HG02973 (cell line): ENCODE measurements around the gene CCDC93.

Experiments
- ATAC-seq: cut with Tn5 transposase; IDR thresholded peaks from one replicate; pipeline ENCODE4 v1.9.1; 2021; ENCODE audit warnings: moderate library complexity; ENCODE audit not compliant: unreplicated experiment

Gene CCDC93, protein sequence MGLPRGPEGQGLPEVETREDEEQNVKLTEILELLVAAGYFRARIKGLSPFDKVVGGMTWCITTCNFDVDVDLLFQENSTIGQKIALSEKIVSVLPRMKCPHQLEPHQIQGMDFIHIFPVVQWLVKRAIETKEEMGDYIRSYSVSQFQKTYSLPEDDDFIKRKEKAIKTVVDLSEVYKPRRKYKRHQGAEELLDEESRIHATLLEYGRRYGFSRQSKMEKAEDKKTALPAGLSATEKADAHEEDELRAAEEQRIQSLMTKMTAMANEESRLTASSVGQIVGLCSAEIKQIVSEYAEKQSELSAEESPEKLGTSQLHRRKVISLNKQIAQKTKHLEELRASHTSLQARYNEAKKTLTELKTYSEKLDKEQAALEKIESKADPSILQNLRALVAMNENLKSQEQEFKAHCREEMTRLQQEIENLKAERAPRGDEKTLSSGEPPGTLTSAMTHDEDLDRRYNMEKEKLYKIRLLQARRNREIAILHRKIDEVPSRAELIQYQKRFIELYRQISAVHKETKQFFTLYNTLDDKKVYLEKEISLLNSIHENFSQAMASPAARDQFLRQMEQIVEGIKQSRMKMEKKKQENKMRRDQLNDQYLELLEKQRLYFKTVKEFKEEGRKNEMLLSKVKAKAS

DNA sequence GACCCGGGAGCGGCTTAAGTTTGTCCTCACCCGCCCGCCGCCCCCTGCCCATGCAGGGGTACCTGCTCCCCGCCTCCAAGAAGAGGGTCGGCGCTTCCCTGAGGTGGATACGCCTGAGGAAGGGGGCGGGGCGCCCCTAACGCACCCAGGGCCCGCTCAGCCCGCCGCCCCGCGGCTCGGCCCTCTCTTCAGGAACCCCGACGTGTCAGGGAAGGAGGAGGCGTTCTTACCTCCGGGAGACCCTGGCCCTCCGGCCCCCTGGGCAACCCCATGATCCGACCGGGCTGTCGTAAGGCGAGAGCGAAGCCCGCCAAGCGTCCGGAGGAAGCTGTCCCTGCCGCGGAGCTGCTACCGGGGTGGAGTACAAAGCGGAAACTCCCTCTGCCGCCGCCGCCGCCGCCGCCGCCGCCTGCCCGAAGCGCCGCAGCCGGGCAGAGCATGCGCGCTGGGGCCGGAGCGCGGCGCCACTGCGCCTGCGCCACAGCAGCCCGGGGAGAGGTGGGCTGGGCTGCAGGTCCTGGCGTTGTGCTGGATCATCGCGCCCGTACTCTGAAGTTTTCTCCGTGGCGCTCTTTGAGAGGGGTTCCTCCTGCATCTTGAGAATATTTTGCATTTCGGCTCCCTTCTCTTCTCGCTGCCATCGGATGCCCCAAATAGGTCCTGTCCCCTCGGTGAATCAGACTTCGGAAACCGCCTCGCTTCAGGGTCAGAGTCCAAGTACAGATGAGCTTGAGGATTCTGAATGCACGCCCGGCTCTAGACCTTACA is at the start of gene CCDC93:
CCDC93 (minus strand) TSS at position 347 of the 768 bp plus-strand sequence; CDS start at position 272, 75 bp downstream.
- peak; percentile 89 for ATAC-seq

DNA sequence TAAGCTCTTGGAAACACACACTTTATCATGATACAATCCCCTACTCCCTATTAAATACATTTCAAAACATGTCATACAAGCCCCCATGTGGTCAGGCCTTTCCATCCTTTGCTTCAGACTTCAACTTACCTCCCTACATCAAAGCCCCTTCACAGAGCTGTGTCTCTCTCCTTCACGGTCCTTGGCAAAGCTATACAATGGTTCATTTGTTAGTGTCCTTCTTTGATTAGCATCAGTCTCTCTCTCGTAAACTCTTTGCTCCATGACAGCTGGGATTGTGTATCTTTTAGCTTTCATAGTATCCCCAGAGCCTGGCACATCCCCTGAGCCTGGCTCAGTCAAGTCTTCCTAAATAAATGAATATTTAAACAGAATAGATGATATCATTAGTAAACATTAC is 48.8 kb upstream of the CCDC93 start:
- no peak for ATAC-seq

DNA sequence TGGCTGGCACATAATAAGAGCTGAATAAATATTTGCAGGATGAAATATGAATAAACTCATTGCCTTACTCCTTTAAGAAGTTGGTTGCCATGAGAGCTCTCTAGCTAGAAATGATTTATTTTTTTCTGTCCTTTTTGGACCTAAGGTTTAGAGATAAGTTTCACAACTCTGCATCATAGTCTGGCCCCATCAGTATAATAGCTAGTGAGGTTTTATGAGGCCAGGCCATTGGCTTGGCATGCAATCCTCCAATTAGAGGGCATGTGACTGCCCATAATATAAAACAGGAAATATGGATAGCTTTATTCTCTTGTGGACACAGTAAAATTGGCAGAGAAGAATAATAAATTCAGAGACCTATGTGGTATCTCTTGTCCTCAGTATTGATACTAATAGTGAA is 48.2 kb upstream of the CCDC93 start:
- no peak for ATAC-seq

DNA sequence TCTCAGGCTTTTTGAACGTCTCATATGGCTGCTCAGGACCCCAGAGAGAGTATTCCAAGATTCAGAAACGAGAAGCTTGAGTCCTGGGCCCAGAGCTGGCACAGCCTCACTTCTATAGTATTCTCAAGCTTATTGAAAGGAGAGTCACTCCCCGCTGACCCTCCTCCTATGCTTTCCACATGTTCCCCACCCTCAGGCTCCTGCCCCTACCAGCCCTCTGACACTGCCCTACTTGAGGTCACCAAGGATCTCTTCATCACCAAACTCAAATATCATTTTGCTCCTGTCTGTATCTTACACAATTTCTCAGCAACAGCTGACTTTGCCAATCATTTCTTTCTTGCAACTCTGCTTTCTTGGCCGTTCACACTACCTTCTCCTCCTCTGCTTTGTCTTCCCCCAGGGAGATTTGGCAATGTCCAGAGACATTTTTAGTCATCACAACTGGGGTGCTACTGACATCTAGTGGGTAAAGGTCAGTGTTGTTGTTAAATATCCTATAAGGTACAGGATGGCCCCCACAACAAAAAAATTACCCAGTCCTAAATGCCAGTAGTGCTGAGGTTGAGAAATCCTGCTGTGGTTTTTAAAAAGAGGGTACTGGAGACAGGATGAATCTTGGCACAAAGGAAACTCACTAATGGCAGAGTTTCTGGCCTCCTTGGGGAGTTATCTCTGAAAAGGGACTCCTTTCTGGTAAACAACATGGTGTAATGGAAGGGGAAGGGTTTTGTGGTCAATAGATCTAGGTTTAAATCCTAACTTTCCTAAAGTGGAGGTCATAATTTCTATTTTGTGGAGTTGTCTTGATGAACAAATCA is 47.5 kb upstream of the CCDC93 start:
- peak; percentile 79 for ATAC-seq

DNA sequence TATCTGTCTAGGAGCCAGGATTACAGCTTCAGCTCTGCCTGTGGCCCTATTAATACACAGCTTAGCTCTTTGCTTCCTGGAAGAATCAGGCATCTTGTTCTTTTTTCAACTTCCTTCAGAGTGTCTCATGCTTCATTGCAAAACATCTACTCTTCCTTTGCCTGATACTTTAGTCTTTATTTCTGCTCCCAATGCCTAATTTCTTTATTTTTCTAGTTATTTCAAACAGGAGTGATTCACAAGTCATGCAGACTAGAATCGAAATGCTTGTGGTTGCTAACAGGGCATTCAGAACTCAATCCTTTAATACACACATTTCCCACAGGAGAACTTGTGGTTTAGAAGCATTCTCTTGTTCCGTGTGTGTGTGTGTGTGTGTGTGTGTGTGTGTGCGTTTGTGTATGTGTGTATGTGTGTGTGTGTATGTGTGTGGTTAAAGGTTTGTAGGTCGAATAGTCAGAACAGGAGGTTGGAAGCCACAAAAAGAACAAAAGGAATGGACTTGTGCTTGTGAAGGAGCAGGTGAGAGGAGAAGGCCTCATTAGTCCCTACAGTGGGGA is 46.1 kb upstream of the CCDC93 start:
- no peak for ATAC-seq

DNA sequence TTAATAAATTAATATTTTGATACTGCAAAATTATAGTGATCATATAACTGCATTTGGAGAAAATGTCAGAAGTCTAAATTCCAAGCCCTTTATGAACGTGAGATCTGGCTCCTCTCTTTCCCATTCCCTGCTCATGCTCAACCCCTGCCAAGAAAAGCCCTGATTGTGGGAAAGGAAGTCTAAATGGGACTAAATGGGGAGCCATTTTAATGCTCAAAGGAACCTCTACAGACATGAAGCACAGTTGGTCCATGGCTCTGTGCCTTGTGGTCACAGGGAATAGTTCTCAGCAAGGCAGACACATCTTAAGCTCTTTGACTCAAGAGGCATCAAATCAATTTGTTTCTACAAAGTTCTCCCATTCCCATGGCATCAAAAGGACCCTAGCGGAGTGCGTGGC is 45.1 kb upstream of the CCDC93 start:
- ATAC-seq, result no peak

DNA sequence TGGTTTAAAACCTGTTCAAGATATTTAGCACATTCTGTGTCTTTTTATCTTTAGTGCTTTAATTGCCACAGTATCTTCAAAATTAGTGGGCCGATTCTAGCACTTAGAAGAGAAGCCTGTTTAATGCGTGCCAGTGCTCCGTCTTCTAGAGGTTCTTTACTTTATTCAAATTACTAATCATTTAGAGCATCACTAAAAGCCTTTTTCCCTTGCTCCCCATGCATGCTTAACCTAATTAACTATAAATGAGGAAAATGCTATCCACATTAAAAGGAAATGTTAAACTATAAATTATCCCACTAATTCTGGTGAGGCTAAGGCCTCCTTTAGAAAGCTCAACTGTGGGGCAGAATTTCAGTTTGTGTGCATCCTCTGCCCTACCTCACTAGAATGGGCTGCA is 42.9 kb upstream of the CCDC93 start:
- ATAC-seq, result no peak

DNA sequence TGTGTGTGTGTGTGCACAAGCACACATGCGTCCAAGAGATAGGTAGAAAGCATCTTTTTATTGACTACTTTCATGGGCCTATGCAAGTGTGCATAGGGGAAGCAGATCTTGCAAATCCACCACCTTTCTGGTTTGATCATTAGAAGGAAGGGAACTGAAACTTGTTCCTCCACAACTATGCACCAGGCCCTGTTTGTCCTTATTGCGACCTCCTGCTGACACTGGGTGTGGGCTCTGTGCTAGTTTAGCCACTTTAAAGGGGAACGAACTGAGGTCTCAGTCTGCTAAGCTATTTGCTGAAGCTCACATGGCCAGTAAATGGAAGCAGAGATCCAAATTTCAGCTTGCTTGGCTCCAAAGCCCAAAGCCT is 42.3 kb upstream of the CCDC93 start:
- peak; percentile 87 for ATAC-seq

DNA sequence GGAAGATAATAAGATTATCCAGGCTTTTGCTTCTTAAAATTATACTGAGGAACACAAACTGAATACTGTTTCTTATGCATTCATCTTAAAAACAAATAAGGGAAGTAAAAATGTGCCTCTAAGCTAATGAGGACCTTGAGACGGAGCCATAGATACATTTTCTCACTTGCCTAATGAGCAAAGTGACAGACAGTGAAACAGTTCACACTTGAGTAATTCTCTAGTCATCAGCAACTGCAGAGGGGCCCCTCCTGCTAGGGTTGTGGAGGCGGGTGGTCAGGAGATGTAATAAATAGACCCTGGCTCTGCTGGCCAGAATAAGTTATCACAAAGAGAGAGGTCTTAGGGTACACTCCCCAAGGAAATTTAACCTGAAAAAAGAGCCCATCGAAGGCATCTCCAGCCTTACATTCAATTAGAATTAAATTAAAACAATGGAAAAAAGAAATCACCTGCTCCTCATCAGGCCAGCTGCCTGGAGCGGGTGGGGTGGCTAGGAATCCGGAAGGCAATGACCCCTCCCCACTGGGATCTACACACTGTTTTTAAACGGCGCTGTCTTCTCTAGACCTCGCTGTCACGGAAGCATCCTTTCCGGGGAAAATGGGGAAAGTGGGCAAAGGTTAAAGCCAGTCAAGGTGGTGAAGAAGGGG is 41.8 kb upstream of the CCDC93 start:
- ATAC-seq, result peak; percentile 81

DNA sequence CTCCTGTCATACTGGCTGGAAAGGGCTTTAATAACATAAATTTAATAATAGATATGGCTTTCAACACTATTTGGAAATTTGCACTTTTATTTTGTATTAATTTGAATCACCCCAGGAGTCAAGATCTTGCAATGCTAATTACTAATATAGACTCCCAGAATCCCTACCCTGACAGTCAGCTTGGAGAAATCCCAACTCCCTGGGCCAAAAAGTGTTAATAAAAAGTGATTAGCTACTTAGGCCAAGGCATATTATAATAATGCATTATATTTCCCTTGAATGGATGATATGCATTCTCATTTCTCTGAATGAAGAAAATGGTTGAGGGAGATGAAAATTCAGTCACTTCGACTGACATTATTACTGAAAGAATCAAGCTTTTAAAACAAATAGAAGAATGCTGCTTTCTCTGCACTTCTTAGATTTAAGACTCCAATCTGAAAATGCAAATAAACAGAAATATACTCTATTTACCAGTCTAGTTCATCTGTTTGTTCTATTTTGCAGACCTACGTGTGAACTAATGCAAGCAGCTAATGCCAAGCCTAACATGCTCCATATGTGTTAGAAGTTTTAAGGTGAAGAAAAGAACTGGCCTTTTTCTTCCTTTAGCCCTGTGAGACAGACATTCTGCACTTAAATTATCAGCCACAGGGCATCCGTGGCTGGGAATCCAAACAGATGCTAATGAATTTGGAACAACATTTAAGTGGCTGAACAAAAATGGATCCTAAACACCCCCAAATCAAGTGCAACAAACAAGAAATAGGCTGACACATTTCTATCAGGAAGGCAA is 40.5 kb upstream of the CCDC93 start:
- no peak for ATAC-seq

DNA sequence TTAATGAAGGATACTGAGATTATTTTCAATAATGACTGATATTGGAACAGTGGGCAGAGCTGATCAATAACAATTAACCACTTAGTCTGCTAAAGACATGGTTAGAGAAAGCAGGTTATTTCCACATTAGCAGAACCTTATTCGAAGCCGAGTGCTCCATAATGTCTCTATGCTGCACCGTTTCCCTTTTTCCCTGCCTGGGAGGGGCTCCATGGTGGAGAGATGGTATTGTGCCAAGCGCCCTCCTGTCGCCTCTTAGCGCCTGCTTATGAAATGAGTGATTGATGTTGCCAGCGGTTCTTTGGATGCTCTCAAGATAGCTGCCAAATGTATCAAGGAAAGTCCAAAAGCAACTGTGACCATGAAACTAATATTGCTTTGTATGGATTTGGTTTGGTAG is 39.8 kb upstream of the CCDC93 start:
- ATAC-seq, result no peak

DNA sequence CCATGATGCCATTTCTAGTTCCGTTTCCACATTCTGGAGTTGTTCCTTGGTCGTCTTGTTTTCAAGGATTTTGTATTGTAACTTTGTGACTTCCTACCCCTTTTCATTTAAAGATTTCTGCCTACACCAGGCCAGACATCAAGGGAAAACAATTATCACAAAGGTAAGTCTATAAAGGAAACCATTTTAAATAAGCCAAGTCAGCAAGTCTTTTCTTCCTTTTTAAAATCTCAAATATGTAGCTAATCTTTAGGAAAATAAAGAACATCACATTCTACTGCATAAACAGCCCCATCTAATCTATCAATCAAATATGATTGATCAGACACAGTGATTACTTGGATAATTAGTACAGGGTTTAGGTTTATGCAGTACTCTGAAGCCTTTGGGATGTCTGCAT is 38.6 kb upstream of the CCDC93 start:
- no peak for ATAC-seq

DNA sequence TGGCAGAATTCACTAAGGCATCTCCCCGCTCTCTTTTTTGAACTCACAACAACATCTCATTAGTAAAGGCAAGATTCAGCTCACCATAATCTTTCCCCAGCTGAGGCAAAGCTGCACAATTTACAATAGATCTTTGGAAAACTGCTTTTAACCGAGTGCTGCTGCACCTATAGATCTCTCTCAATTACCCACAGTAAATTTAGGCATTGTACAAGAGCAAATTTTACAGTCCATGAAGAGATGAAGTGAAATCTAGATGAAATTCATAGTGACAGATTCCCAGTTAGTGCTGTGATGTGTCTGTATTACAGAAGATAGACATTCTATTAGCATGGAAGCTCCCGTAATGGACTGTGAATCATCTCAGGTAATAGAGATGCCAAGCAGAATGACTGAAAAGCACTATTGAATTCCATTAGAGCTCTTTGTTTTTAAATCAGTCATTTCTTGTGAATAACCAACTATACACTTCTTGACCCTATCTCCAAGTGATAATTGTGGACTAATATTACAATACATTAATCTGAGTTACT is 38.0 kb upstream of the CCDC93 start:
- ATAC-seq, result no peak

DNA sequence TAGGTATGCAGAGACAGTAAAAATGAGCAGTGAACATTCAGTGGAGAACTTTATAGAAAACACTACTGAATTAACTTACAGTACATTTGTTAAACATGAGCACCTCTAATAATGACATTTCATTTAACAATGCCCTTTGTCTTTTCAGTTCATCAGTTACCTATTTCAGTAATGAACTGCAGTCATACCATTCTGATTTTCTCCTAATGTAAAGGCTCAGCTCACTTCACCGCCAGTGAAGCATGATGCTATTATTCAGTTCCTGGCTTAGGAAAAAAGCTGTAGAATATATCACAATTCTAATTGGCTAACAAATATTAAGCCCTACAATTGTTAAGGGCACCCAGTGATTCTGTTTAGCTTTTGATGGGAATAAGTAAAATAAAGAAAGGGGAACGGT is 37.1 kb upstream of the CCDC93 start:
- no peak for ATAC-seq

DNA sequence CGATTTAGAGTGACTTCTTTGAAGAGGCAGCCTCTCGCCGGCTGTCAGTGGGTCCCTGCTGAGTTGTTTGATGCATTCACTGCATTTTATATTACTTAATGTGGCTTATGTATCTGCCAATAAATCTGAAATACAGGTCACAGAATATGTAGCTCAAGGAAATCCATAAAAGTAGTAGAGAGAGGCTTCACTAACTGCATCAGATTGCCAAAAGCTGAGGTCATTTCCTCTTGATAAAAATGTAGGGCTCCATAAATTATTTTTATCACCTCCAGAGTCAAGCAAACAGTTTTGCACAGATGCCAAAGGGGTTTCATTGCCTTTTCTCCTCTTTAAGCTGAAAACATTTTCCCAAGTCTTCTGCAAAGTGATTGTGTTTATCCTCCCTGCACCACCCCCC is 36.5 kb upstream of the CCDC93 start:
- ATAC-seq, result no peak

DNA sequence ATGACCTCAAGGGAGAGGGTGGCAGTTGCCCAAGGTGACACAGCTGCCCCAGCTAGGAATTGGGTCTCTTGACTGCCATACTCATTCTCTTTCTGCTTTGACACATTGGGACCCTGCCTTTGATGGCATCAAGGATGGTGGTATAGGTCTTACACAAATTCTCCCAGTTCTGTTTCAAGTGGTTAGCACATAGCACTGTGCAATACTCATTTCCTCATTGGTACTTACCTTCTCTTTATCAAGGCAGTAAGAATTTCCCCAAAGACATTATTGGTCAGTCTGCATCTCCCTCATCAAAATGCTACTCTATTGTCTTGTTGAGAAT is 35.9 kb upstream of the CCDC93 start:
- no peak for ATAC-seq

DNA sequence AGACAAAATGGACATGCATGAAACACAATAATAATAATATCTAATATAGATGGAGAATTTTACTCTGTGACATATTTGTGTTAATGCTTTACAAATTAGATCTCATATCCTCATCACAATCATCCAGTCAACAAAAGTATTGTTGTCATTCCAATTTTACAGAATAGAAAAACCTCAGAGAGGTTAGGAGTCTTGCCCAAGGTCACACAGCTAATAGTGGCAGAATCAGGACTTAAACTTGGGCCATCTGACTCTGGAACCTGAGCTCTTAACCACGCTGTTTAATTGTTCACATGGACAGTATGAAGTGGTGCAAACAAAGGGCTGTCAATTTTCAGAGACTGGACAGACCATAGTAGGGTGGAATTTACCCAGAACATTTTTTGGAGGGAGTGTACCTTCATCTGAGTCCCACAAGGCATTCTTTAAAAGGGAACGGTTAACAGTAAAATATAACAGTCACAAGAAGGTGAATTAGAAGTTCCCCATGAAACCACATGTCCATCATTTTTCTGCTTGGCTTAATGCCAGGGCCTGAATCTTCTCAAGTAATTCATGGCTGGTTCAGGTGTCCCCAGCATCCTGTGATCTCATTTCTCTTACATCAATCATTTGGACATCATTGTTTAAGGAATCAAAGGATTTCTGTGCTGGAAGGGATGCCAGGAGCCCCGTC is 35.4 kb upstream of the CCDC93 start:
- ATAC-seq, result no peak

DNA sequence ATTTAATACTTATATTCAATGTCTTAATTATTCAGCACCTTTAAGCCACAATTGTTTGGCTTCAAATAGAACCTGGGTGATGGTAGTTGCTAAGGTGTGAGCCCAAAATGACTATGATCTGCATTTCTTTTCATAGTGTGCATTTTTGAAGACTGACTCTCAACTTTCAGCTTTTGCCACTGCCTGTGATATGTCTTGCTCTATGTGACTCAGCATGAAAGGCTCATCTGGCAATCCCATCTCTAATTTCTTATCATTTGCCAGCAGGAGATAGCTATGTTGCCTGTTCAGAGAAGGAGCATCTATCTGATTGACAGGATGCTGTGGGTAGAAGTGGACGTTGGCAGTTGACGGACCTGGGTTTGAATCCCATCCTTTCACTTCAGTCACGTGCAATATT is 34.5 kb upstream of the CCDC93 start:
- ATAC-seq, result no peak

DNA sequence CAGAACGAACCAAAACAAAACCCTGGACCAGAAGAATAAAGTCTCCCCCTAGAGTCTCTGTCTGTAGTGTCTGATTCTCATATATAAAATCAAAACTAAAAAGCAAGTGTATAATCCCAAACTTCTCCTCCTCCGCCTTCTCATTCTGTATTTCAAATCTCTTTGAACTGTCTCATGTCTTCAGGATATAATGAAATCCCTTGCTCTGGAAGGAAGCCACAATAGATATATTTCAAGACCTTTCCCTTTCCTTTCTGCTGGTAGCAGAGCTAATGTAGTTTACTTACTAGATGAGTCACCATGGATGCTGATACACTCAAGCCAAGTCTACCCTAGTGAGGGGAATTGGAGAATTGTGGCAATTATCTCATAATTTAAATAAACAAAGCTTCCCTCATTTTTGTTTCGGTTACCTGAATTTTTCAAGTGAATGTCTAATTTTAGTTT is 33.5 kb upstream of the CCDC93 start:
- no peak for ATAC-seq
